SK-N-SH treated with all-trans-retinoic acid at 6 μM for 48 hours (cell line): Measurements from ENCODE around the gene TST.

ENCODE experiments used
- ATAC-seq: fragments of 200-7000 bp; cut with Tn5 transposase; 3 replicates; pipeline ENCODE4 v1.9.1; 2020; ENCODE audit warnings: mild to moderate bottlenecking, moderate library complexity
- ARNTL ChIP-seq: fragments of 450-650 bp; formaldehyde crosslinking; IDR thresholded peaks from 2 replicates; pipeline ENCODE4 v1.5.0; 2020; ENCODE audit warnings: low read depth, mild to moderate bottlenecking, moderate library complexity, borderline replicate concordance
- BACH2 ChIP-seq: fragments of 250-450 bp; sonication (Bioruptor Pico); IDR thresholded peaks from 2 replicates; pipeline ENCODE4 v1.9.0; 2021; ENCODE audit warnings: mild to moderate bottlenecking, borderline replicate concordance
- CREB5 ChIP-seq: fragments of 250-450 bp; sonication (Bioruptor Pico); IDR thresholded peaks from 2 replicates; pipeline ENCODE4 v1.5.1; 2020; ENCODE audit warnings: low read depth, mild to moderate bottlenecking, moderate library complexity
- CSDC2 ChIP-seq: fragments of 250-450 bp; sonication (Bioruptor Pico); IDR thresholded peaks from 2 replicates; pipeline ENCODE4 v1.5.0; 2020; ENCODE audit warnings: mild to moderate bottlenecking, moderate library complexity
- CSRNP3 ChIP-seq: fragments of 250-450 bp; sonication (Bioruptor Pico); IDR thresholded peaks from 2 replicates; pipeline ENCODE4 v1.5.1; 2021; ENCODE audit warnings: mild to moderate bottlenecking, moderate library complexity
- ESRRG ChIP-seq: fragments of 250-450 bp; sonication (Bioruptor Pico); IDR thresholded peaks from 2 replicates; pipeline ENCODE4 v1.6.1; 2021; ENCODE audit warnings: mild to moderate bottlenecking
- PATZ1 ChIP-seq: fragments of 250-450 bp; sonication (Bioruptor Pico); IDR thresholded peaks from 2 replicates; pipeline ENCODE4 v1.8.0; 2020; ENCODE audit warnings: mild to moderate bottlenecking, moderate library complexity, borderline replicate concordance
- POU6F1 ChIP-seq: fragments of 250-450 bp; sonication (Bioruptor Pico); IDR thresholded peaks from 2 replicates; pipeline ENCODE4 v1.8.0; 2021; ENCODE audit warnings: low read depth, mild to moderate bottlenecking, moderate library complexity, borderline replicate concordance
- PPARA ChIP-seq: fragments of 250-450 bp; sonication (Bioruptor Pico); IDR thresholded peaks from 2 replicates; pipeline ENCODE4 v1.5.0; 2020; ENCODE audit warnings: mild to moderate bottlenecking, borderline replicate concordance
- RARB ChIP-seq: fragments of 250-450 bp; sonication (Bioruptor Pico); IDR thresholded peaks from 2 replicates; pipeline ENCODE4 v1.8.0; 2021; ENCODE audit warnings: mild to moderate bottlenecking, moderate library complexity
- TCF4 ChIP-seq: fragments of 250-450 bp; sonication (Bioruptor Pico); IDR thresholded peaks from 2 replicates; pipeline ENCODE4 v1.8.0; 2021; ENCODE audit warnings: mild to moderate bottlenecking, moderate library complexity, borderline replicate concordance
- TOX ChIP-seq: fragments of 250-450 bp; sonication (Bioruptor Pico); IDR thresholded peaks from 2 replicates; pipeline ENCODE4 v1.8.0; 2021; ENCODE audit warnings: mild to moderate bottlenecking, moderate library complexity, borderline replicate concordance
- ZC3H10 ChIP-seq: fragments of 250-450 bp; sonication (Bioruptor Pico); IDR thresholded peaks from 2 replicates; pipeline ENCODE4 v1.5.1; 2021; ENCODE audit warnings: mild to moderate bottlenecking, moderate library complexity
- ZFP3 ChIP-seq: fragments of 250-450 bp; sonication (Bioruptor Pico); IDR thresholded peaks from 2 replicates; pipeline ENCODE4 v1.5.0; 2020; ENCODE audit warnings: mild to moderate bottlenecking, moderate library complexity
- ZNF565 ChIP-seq: fragments of 450-650 bp; formaldehyde crosslinking; conservative IDR thresholded peaks from 2 replicates; pipeline ENCODE4 v1.5.0; 2020; ENCODE audit warnings: low read depth, mild to moderate bottlenecking, moderate library complexity
- ZNF70 ChIP-seq: fragments of 450-650 bp; formaldehyde crosslinking; IDR thresholded peaks from 2 replicates; pipeline ENCODE4 v1.5.0; 2020; ENCODE audit warnings: mild to moderate bottlenecking, moderate library complexity
- ZNF8 ChIP-seq: fragments of 450-650 bp; formaldehyde crosslinking; IDR thresholded peaks from 2 replicates; pipeline ENCODE4 v1.5.0; 2020; ENCODE audit warnings: mild to moderate bottlenecking, moderate library complexity

The TST gene

GRCh38 chr22:37033605-37034430 is 14.6 kb upstream of the TST start (continued):
- TF ChIP-seq ZC3H10 (CRISPR knock-in tag) (no peak), ESRRG (CRISPR knock-in tag) (no peak), TOX (CRISPR knock-in tag) (no peak), PPARA (CRISPR knock-in tag) (no peak)

- TF ChIP-seq ARNTL (CRISPR knock-in tag) (no peak), ZFP3 (CRISPR knock-in tag) (no peak), POU6F1 (CRISPR knock-in tag) (no peak), BACH2 (CRISPR knock-in tag) (no peak), ZNF565 (CRISPR knock-in tag) (no peak), ZNF8 (CRISPR knock-in tag) (no peak), CSDC2 (CRISPR knock-in tag) (no peak)
- ATAC-seq, result no peak
Measured at GRCh38 chr22:37032535-37033460, 13.6 kb upstream of the TST start.

GRCh38 chr22:37032134-37032534 is 12.9 kb upstream of the TST start:
- TF ChIP-seq ZNF8 (CRISPR knock-in tag), result no peak
- TF ChIP-seq PATZ1 (CRISPR knock-in tag), result no peak
- TF ChIP-seq POU6F1 (CRISPR knock-in tag), result no peak
- TF ChIP-seq TCF4, result no peak
- no peak for TF ChIP-seq BACH2 (CRISPR knock-in tag)
- TF ChIP-seq ZFP3 (CRISPR knock-in tag), result no peak
- no peak for TF ChIP-seq ZNF70
- TF ChIP-seq ZNF565 (CRISPR knock-in tag), result no peak
- no peak for TF ChIP-seq CREB5 (CRISPR knock-in tag)
- no peak for TF ChIP-seq RARB (CRISPR knock-in tag)
- no peak for TF ChIP-seq CSDC2 (CRISPR knock-in tag)
- TF ChIP-seq CSRNP3 (CRISPR knock-in tag), result no peak
- TF ChIP-seq, all 23 proteins: peak for 0
- ATAC-seq, result no peak
